HCT116 (cell line): Measurements from ENCODE around the gene ATG3. TPM values are rescaled to one million over a fixed set of nuclear protein-coding genes. Genes with fewer than 3 reads are reported as not detected.

Experiments
- ATAC-seq: fragments of 200-7000 bp; cut with Tn5 transposase; 2 replicates; pipeline ENCODE4 v1.9.1; 2020; ENCODE audit warnings: mild to moderate bottlenecking, moderate library complexity
- BruUV-seq: library from RNA; stranded (reverse); fragments of 400-500 nt; replicated peaks from 2 replicates; lab custom pipeline; 2021; lab: Mats Ljungman, UMichigan
- CTCF ChIA-PET: fragments of 300-600 bp; sonication (Branson Sonifier 250); formaldehyde crosslinking; loops from one replicate; lab custom pipeline; 2021; ENCODE audit warnings: antibody characterized with exemption; lab: Charles Lee
- POLR2A ChIA-PET: fragments of 300-600, 350-600 bp; sonication (Branson Sonifier 250); formaldehyde crosslinking; loops from one replicate; lab custom pipeline; 2021; ENCODE audit warnings: antibody characterized with exemption; lab: Charles Lee
- RAD21 ChIA-PET, 2 experiments: fragments of 300-600 bp; sonication (Branson Sonifier 250); formaldehyde crosslinking; loops; one replicate each; lab custom pipeline; 2023; ENCODE audit warnings: low total read pairs in 2 of 2; ENCODE audit not compliant: uncharacterized antibody in 2 of 2, unreplicated experiment in 2 of 2, low non-redundant PET in 1 of 2; lab: Charles Lee
- DNase-seq: peaks from one replicate; pipeline ENCODE4 v3.0.0-alpha.2; 2010; ENCODE audit warnings: low read depth, low spot score
- H2AFZ ChIP-seq: fragments of 200-600 bp; shearing (Covaris generic), sonication (generic); 2 replicates; pipeline ENCODE4 v1.6.1; 2017; ENCODE audit warnings: low read depth, mixed run types, mixed read lengths, antibody characterized with exemption, low read length; ENCODE audit not compliant: poor library complexity, severe bottlenecking
- H3K27ac ChIP-seq: 2 replicates; pipeline ENCODE4 v1.5.1; 2012; ENCODE audit warnings: low read depth, low read length
- H3K27me3 ChIP-seq: fragments of 200-600 bp; sonication (generic); 2 replicates; pipeline ENCODE4 v1.6.1; 2016; ENCODE audit warnings: mixed run types, low read length, mixed read lengths; ENCODE audit not compliant: insufficient read depth
- H3K36me3 ChIP-seq, 2 experiments: fragments of 200-500 bp in 1 of 2; fragments of 200-600 bp in 1 of 2; sonication (Bioruptor generic) in 1 of 2; sonication (generic) in 1 of 2; 2 replicates each; pipeline versions ENCODE4 v1.5.1 to v1.6.1; 2014 to 2016; ENCODE audit warnings: low read length in 2 of 2, inconsistent platforms in 1 of 2, mixed read lengths in 1 of 2, mixed run types in 1 of 2; ENCODE audit not compliant: insufficient read depth in 2 of 2, control insufficient read depth in 1 of 2
- H3K4me1 ChIP-seq, 2 experiments: fragments of 200-600 bp in 1 of 2; sonication (generic) in 1 of 2; 2 replicates each; pipeline versions ENCODE4 v1.5.1 to v1.6.1; 2012 to 2017; ENCODE audit warnings: low read length in 2 of 2, inconsistent platforms in 1 of 2, mild to moderate bottlenecking in 1 of 2, mixed read lengths in 1 of 2, mixed run types in 1 of 2, moderate library complexity in 1 of 2; ENCODE audit not compliant: insufficient read depth in 2 of 2, control insufficient read depth in 1 of 2
- H3K4me2 ChIP-seq: fragments of 200-600 bp; sonication (generic); 2 replicates; pipeline ENCODE4 v1.6.1; 2017; ENCODE audit warnings: mixed run types, low read length, mixed read lengths
- H3K4me3 ChIP-seq, 2 experiments: fragments of 200-600 bp in 1 of 2; sonication (generic) in 1 of 2; replicated peaks in 1 of 2; 2 replicates each; pipeline ENCODE4 v1.5.1; 2011 to 2016; ENCODE audit warnings: low read length in 2 of 2, control low read depth in 1 of 2, low read depth in 1 of 2, mild to moderate bottlenecking in 1 of 2, mixed read lengths in 1 of 2, mixed run types in 1 of 2
- H3K79me2 ChIP-seq: fragments of 200-600 bp; sonication (generic); 2 replicates; pipeline ENCODE4 v1.6.1; 2017; ENCODE audit warnings: mild to moderate bottlenecking, mixed run types, low read length, moderate library complexity, mixed read lengths; ENCODE audit not compliant: insufficient read depth
- H3K9ac ChIP-seq: fragments of 200-600 bp; sonication (generic); 2 replicates; pipeline ENCODE4 v1.6.1; 2016; ENCODE audit warnings: low read length, mixed read lengths
- H3K9me2 ChIP-seq: fragments of 200-600 bp; sonication (generic), shearing (Covaris generic); 2 replicates; pipeline ENCODE4 v1.6.1; 2017; ENCODE audit warnings: mixed run types, mild to moderate bottlenecking, moderate library complexity; ENCODE audit not compliant: insufficient read depth
- H3K9me3 ChIP-seq, 2 experiments: fragments of 200-500 bp in 1 of 2; fragments of 200-600 bp in 1 of 2; sonication (Bioruptor generic) in 1 of 2; sonication (generic) in 1 of 2; 2 replicates each; pipeline ENCODE4 v1.6.1; 2014 to 2017; ENCODE audit warnings: low read length in 2 of 2, mixed read lengths in 2 of 2, inconsistent platforms in 1 of 2, low read depth in 1 of 2, mild to moderate bottlenecking in 1 of 2, mixed run types in 1 of 2, moderate library complexity in 1 of 2; ENCODE audit not compliant: control insufficient read depth in 1 of 2, insufficient read depth in 1 of 2
- H4K20me1 ChIP-seq: fragments of 200-600 bp; sonication (generic), shearing (Covaris generic); 2 replicates; pipeline ENCODE4 v1.6.1; 2017; ENCODE audit warnings: mixed run types, mild to moderate bottlenecking, moderate library complexity; ENCODE audit not compliant: insufficient read depth
- CBX3 ChIP-seq: IDR thresholded peaks from 2 replicates; pipeline ENCODE4 v1.6.1; 2012; ENCODE audit warnings: low read depth
- CEBPB ChIP-seq: IDR thresholded peaks from 2 replicates; pipeline ENCODE4 v1.6.1; 2012; ENCODE audit warnings: low read depth
- EGR1 ChIP-seq: IDR thresholded peaks from 2 replicates; pipeline ENCODE4 v1.6.1; 2012; ENCODE audit warnings: low read depth
- ELF1 ChIP-seq: IDR thresholded peaks from 2 replicates; pipeline ENCODE4 v1.6.1; 2012; ENCODE audit warnings: low read depth, borderline replicate concordance
- EZH2 ChIP-seq: fragments of 200-600 bp; sonication (generic); IDR thresholded peaks from 2 replicates; pipeline ENCODE4 v1.6.1; 2017; ENCODE audit warnings: antibody characterized with exemption, mixed run types
- TCF7L2 ChIP-seq: IDR thresholded peaks from 2 replicates; pipeline ENCODE4 v1.7.0; 2011; ENCODE audit warnings: borderline replicate concordance, inconsistent platforms; ENCODE audit not compliant: insufficient read depth, insufficient read length; ENCODE audit errors: extremely low read depth
- YY1 ChIP-seq: IDR thresholded peaks from 2 replicates; pipeline ENCODE4 v1.6.1; 2011; ENCODE audit warnings: low read length, low read depth, moderate library complexity, mild to moderate bottlenecking; ENCODE audit not compliant: insufficient replicate concordance; ENCODE audit errors: extremely low read depth
- ZFX ChIP-seq: fragments of 450-650 bp; IDR thresholded peaks from 2 replicates; pipeline ENCODE4 v1.6.1; 2017
- intact Hi-C: fragments of 100-400 bp; cut with micrococcal nuclease; formaldehyde crosslinking; loops from 2 replicates; pipeline ENCODE4 v1.10.0; 2022
- total RNA-seq: library from RNA; stranded (reverse); gene quantifications from one replicate; pipeline ENCODE4 v1.2.1, GENCODE V29; 2021; ENCODE audit not compliant: unreplicated experiment
- TF ChIP-seq, protein P1 (sequence below): IDR thresholded peaks from 2 replicates; pipeline ENCODE4 v1.6.1; 2012

Gene ATG3
- total RNA-seq, 1 experiment from 2014 or later = 56.4 TPM

DNA sequence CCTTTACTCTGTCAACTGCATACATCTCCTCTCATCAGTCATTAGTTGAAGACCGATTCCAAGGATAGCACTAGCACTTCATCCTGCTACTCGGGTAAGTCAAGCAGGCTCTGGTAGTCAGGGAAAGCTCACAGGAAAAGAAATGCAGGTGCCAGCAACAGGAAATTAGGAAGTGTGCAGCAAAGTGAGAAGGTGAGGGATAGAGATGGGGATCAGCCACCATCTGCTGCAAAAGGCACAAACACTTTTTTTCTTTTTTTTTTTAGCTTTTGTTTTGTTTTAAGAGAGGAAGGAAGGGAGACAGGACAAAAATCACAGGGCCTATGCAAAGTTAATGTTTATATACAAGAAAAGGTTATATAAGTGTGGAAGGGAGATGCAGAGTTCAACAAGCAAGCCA lies 53.5 kb downstream of the ATG3 start:
- H3K27ac ChIP-seq = no peak overlapping the region
- intact Hi-C loops = no loop called here
- DNase-seq = no peak
- no peaks in the 10 kb centered on the region for H3K4me1 ChIP-seq
- no peaks in the 10 kb centered on the region for H3K79me2 ChIP-seq
- H3K4me2 ChIP-seq = no peak overlapping the region
- H4K20me1 ChIP-seq = no peaks in the 10 kb centered on the region
- H3K27me3 ChIP-seq = no peaks in the 10 kb centered on the region
- no TSS peak for BruUV-seq
- CTCF ChIA-PET = no interaction called here
- H3K9me3 ChIP-seq = peaks cover 0 to 4% of the 10 kb centered on the region in 2 experiments; a peak in 1 of 4 replicates
- H3K4me3 ChIP-seq = no peak overlapping the region
- no peak overlapping the region for H3K9ac ChIP-seq
- no peaks in the 10 kb centered on the region for H3K36me3 ChIP-seq
- H2AFZ ChIP-seq = no peak overlapping the region
- no peaks in the 10 kb centered on the region for H3K9me2 ChIP-seq
- RAD21 ChIA-PET = no interaction called here
- TF ChIP-seq YY1 = no peak
- TF ChIP-seq CBX3 = no peak
- TF ChIP-seq EGR1 = no peak
- no peak for TF ChIP-seq CEBPB
- no peak for TF ChIP-seq TCF7L2
- TF ChIP-seq EZH2 = no peak
- TF ChIP-seq, protein P1, sequence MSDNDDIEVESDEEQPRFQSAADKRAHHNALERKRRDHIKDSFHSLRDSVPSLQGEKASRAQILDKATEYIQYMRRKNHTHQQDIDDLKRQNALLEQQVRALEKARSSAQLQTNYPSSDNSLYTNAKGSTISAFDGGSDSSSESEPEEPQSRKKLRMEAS = no peak
- TF ChIP-seq ZFX = no peak
- TF ChIP-seq, all 23 proteins: peak for 0
- ATAC-seq = no peak
- POLR2A ChIA-PET = no interaction called here

DNA sequence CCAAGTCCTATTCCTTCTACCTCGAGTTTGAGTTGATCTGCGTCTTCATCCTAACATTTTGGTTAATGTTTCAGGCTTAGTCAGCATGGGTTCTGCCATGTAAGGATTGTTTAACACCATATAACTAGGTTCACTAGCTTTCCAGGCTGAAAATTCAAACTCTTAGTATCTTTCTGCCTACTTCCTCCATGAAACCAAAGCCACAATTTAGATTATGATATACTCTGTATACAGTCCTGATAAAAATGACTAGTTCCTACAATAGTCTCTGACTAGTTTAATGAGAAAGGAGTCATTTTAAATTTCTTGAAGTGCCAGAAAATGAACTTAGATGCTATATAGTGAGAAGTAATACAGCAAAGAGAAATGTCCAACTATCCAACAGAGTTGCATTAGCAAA lies 55.9 kb downstream of the ATG3 start:
- no peaks in the 10 kb centered on the region for H3K4me1 ChIP-seq
- ChIA-PET POLR2A (no interaction called here), RAD21 (no interaction called here), CTCF (no interaction called here)
- TF ChIP-seq ELF1 = no peak
- no TSS peak for BruUV-seq
- H2AFZ ChIP-seq = no peak overlapping the region
- H3K79me2 ChIP-seq = no peaks in the 10 kb centered on the region
- no peaks in the 10 kb centered on the region for H3K27me3 ChIP-seq
- H3K9me3 ChIP-seq = no peaks in the 10 kb centered on the region
- no peak for DNase-seq
- intact Hi-C loops = no loop called here
- H3K9me2 ChIP-seq = no peaks in the 10 kb centered on the region
- no peaks in the 10 kb centered on the region for H4K20me1 ChIP-seq
- H3K4me2 ChIP-seq = no peak overlapping the region
- H3K4me3 ChIP-seq = no peak overlapping the region
- no peak overlapping the region for H3K9ac ChIP-seq
- ATAC-seq = no peak
- H3K36me3 ChIP-seq = no peaks in the 10 kb centered on the region
- H3K27ac ChIP-seq = no peak overlapping the region
